Activated CD8-positive, alpha-beta memory T cell treated with anti-CD3 and anti-CD28 coated beads, Interleukin-2, amount 50 U/mL, for 4 hours (primary cell): ENCODE results near the gene SREBF2.
"Not testable (repeated sequence)": the region's sequence is repeated elsewhere in the genome, so short reads cannot be mapped to it uniquely, and the experiment has no call there.

ENCODE experiments used
- DNase-seq: peaks from one replicate; pipeline ENCODE4 v3.0.0-alpha.2; 2020

The SREBF2 gene

GRCh38 chr22:41821471-41822316 lies 11.2 kb upstream of the SREBF2 start:
- no peak for DNase-seq

GRCh38 chr22:41822317-41823057 lies 10.4 kb upstream of the SREBF2 start:
- DNase-seq: peak; percentile 45

DNA sequence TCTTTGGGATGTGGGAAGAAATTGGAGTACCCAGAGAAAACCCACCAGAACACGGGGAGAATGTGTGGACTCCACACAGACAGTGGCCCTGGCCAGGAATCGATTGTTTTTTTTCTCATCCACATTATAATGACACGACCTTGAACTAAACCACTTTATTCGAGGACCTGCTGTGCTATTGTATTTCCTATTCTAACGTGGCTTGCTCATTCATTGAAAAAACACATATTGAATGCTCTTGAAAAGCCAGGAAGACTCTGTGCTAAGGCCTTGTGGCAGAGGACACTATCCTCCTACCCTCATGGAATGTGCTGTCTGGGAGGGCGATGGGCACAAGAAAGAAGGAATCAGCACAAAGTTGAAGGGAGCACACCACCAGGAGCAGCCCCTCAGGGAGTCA lies 9.1 kb upstream of the SREBF2 start:
- DNase-seq: no peak

DNA sequence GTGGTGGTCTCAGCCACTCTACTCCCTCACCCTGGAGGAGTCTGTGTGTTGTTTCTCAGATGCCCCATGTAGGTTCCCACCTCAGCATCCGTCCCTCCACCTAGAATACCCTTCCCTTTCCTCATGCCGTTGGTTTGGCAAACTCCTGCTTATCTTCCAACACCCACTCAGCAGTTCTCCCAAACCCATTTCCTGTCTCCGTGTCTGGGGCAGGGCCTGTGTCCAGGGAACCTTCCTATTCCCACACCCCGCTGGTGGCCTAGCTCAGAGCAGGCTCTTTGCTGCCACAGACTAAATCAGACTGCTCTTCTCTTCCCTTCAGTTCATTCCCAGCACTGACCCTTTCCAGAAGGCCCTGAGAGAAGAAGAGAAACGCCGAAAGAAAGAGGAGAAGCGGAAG lies 7.5 kb upstream of the SREBF2 start:
- no peak for DNase-seq

DNA sequence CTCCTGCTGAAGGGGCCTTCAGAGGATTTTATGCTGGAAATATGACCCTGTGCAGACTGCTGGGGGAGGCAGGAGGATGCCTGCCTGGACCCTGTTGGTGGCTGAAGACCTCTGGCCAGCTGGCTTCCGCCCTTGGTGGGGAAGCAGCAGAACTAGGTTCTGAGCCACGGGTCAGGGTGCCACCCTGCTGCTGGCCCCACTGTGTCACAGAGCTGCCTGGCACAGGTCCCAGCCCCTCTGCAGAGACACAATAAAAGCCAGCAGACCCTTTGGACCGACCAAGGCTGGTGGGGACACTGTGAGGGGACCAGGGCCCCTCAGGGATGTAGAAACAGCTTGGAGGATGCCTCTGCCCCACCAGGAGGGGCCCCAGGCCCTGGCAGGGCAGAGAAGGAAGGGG lies 6.9 kb upstream of the SREBF2 start:
- DNase-seq: no peak

- DNase-seq: no peak
These were observed 6.2 kb upstream of the SREBF2 start for GRCh38 chr22:41826430-41827383.

DNA sequence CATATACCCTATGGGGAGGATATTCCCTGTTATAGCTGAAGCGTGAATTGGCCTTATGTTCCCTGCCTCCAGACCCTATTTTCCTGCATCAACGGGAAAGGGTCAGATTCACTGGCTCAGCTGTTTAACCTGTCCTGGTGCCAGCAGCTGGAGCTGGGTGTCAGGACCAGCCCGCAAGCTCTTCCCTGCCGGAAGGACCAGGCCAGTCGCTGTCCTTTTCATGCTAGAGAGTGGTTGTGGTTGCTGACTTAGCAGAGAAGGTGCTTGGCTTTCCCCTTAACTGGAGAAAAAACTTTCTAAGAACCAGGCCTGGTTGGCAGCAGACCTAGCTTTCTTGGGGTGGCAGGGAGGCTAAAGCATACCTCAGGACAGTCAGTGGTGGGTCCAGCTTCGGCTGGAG lies 5.2 kb upstream of the SREBF2 start:
- DNase-seq: no peak

DNA sequence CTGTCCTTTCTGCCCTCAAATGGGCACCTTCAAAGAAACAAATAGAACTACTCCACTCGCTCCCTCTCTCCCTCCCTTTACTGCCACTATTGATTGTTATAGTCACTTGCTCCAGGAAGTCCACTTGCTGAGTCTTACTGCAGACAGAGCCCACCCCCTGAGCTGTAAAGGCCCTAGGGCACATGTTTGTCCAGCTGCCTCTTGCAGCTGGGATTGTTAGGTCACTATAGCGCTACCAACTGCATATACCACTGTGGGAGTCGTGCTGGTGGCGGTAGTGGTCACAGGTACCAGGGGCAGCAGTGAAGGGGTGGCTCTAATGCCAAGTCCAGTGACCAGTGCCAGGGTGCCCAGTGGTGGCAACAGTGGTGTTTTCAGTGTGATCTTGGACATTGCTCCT lies 4.4 kb upstream of the SREBF2 start:
- no peak for DNase-seq

DNA sequence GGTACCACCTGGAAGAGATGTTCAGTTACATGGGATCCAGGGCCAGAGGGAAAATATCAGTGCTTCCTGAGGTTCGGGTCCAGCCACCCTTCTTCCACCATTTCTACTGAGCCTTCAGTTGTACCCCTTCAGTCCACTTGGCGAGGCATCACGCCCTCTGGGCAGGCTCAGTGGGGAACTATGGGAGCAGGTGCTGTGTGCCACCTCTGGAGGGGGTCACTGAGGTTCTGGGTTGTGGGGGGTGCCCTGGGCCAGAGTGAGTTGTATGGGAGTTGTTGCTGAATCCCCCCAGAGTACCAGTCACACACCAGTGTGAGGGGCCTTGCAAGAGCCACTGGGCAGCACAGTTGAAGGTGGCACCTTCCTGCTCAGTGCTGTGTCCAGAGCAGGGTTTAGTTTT lies 2.7 kb upstream of the SREBF2 start:
- DNase-seq: no peak

DNA sequence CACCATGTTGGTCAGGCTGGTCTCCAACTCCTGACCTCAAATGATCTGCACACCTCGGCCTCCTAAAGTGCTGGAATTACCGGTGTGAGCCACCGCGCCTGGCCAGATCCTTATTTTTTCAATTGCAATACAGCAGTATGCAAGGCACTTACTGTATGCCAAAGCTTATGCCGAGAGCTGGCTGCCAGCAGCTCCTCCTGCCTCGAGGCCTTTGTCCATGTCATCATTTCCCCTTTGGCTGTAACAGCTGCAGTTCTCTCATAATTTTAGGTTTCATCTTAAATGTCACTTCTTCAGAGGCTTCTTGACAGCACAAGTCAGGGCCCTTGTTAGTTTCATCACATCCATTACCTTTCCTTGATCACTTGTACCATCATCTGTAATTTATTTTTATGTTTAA lies 1.5 kb upstream of the SREBF2 start:
- DNase-seq: no peak

DNA sequence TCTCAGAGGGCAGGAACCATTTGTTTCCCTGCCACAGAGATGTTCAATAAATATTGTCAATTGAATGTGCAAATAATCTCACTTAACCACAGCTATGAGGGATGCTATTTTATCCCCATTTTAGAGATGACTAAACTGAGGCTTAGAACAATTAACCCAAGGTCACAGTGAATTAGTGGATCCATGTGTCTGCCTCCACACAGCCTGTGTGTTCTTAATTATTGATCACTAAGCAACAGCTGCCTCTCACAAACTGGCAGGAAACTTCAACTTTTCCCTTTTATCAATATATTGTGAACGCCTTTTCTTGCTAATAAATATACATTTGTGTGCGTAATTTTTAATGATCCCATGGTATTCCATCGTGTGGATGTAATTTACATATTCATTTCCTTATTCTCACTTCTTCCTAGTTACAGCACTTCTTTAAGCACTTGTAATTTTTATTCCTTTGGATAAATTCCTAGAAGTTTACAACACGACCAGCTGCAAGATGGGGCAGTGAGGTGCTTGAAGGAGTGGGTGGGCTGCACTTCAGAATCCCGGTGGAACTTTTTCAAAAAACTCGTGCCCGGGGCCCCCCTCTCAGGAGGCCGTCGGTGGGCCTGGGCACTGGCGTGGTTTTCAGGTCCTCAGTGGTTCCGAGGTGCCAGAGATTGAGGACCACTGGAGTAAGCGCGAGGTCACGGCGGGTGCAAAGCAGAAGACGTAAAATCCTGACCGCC lies 915 bp upstream of the SREBF2 start:
- no peak for DNase-seq

DNA sequence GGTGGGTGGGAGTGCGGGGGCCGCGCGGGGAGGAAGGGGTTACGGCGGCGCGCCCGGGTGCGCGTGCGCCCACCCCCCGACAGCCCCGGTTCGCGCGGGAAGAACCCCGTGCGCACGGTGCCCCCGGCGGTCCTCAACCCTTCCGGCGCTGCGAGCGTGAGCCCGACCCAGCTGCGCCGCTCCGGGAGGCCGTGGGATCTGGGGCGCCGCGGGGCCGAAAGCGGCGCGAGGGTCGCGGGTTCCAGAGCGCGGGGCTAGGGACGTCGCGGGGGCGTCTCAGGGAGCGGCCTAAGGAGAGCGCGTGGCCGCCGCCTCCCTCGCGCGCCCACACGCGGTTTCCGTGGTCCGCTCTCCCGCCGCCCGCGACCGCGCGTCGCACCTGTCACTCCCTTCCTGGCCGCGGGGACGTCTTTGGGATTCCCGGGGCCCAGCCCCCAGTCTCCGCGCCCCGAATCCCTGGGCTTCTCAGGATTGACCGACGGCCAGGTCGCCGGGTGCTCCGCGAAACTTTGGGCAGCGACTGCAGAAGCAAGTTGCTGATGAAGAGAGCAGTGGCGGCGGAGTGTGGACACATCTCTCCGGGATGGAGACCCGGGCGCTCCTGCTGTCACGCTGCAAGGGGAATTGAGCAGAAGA lies 582 bp downstream of the SREBF2 start:
- DNase-seq: peak; percentile 44

- no peak for DNase-seq
These were observed 1.4 kb downstream of the SREBF2 start for GRCh38 chr22:41834005-41834944.

- DNase-seq: not testable (repeated sequence)
These were observed 2.6 kb downstream of the SREBF2 start for GRCh38 chr22:41835462-41835861.

DNA sequence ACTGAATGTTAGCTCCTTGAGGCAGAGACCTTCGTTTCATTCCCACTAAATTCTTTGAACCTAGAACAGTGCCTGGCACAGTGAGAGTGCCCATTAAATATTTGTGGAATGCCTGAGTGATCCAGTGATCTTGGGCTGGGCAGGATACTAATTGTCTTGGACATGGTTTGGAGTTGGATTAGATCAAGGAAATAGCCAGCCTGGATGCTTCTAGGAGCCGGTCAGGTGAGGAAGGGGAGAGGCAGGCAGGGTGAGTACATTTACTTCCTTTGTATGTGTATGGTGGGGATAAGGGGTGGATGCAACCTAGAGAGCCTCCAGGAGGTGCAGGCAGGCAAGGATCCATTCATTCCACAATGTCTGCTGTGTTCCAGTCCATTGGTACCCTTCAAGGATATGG lies 3.6 kb downstream of the SREBF2 start:
- DNase-seq: no peak

DNA sequence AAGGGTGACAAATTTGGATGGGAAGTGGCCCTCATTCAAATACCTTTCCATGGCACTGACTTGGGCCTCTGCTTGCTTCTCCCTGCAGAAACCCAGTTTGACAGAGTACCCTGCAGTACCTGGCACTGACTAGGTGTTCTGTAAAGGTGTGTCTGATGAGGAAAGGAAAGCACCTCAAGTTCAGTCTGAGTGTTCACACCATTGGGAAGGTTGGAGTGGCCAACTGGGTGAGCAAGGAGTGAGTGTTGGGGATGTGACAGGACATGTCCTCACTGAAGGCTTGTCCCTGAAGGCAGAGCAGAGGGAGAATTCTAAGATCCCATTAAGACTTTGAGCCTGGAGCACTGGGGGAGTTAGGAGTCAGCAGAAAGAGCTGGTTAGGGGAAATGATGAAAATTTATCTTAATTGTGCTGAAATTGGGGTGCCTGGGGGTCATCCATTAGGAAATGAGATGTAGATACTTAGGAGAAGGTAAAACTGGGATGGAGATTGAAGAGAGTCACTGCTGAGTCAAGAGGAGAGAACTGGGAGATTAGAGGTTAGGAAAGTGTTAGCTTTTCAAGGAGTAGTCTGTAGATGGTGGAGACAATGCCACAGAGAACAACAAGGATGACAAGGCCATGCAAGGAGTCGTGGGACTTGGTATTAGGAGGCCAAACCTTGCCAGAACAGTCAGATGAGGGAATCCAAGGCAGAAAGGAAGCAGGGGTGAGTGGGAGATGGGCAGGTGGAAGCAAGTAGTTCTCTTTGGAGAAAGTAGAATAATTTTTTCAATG lies 6.1 kb downstream of the SREBF2 start:
- DNase-seq: no peak

- no peak for DNase-seq
These were observed 7.3 kb downstream of the SREBF2 start for GRCh38 chr22:41840216-41840615.

- DNase-seq: no peak
These were observed 8.3 kb downstream of the SREBF2 start for GRCh38 chr22:41841085-41841712.
